GM12892 (cell line): ENCODE measurements around the gene RUSC2.

ENCODE experiments used
- POLR2A ChIP-seq: IDR thresholded peaks from 2 replicates; pipeline ENCODE4 v1.6.1; 2011; ENCODE audit warnings: low read depth, low read length, control low read depth
- POLR2AphosphoS5 ChIP-seq: IDR thresholded peaks from 2 replicates; pipeline ENCODE4 v1.6.1; 2011; ENCODE audit warnings: low read depth, low read length, control low read depth

DNA sequence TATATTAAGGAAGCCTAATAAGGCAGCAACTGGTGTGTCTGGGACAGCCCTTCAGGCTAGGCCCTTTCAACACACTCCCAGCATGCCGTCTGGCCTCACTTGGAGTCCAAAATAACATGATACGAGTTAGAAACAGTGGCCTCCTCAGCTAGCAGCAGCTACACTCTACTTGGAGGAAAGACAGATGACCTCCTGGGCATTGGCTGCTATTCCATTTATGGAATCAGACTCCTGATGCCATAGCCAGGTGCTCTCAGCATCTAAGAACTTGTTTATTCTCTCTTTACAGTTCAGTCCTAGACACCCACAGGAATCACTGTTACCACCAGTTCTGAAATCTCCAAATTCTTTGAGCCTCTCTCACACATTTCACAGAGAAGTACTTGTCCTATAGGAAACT, 31.8 kb downstream of the RUSC2 start:
- TF ChIP-seq POLR2A (no peak), POLR2AphosphoS5 (no peak)
